Stromal cell of bone marrow (primary cell): ENCODE measurements around the gene ADTRP.

Experiments used
- DNase-seq: peaks from one replicate; pipeline ENCODE4 v3.0.0-alpha.2; 2012; ENCODE audit warnings: low read depth

Gene ADTRP

GRCh38 chr6:11772109-11772825, 6.3 kb downstream of the ADTRP start:
- peak; percentile 96 for DNase-seq

GRCh38 chr6:11771473-11772048, 7.0 kb downstream of the ADTRP start:
- no peak for DNase-seq

GRCh38 chr6:11770546-11771466, 7.8 kb downstream of the ADTRP start:
- peak; percentile 100 for DNase-seq

- DNase-seq, result no peak
These were observed 8.6 kb downstream of the ADTRP start for GRCh38 chr6:11769811-11770545.

GRCh38 chr6:11769244-11769643, 9.4 kb downstream of the ADTRP start:
- DNase-seq, result no peak

- DNase-seq, result no peak
These were observed 10.4 kb downstream of the ADTRP start for GRCh38 chr6:11767978-11768756.

- DNase-seq, result no peak
These were observed 11.1 kb downstream of the ADTRP start for GRCh38 chr6:11767458-11767857.

GRCh38 chr6:11766589-11767450, 11.8 kb downstream of the ADTRP start:
- DNase-seq, result peak; percentile 96

- no peak for DNase-seq
These were observed 12.6 kb downstream of the ADTRP start for GRCh38 chr6:11766043-11766442.

- no peak for DNase-seq
These were observed 14.4 kb downstream of the ADTRP start for GRCh38 chr6:11764250-11764604.

GRCh38 chr6:11763460-11764249, 14.9 kb downstream of the ADTRP start:
- no peak for DNase-seq

- DNase-seq, result no peak
These were observed 15.7 kb downstream of the ADTRP start for GRCh38 chr6:11762794-11763459.

- DNase-seq, result no peak
These were observed 16.6 kb downstream of the ADTRP start for GRCh38 chr6:11761744-11762620.

GRCh38 chr6:11760015-11760473, 18.6 kb downstream of the ADTRP start:
- DNase-seq, result no peak

- no peak for DNase-seq
These were observed 19.7 kb downstream of the ADTRP start for GRCh38 chr6:11758878-11759277.

GRCh38 chr6:11756726-11757125, 21.9 kb downstream of the ADTRP start:
- no peak for DNase-seq

GRCh38 chr6:11756292-11756691, 22.3 kb downstream of the ADTRP start:
- no peak for DNase-seq

- DNase-seq, result no peak
These were observed 22.9 kb downstream of the ADTRP start for GRCh38 chr6:11755725-11756124.
